Sigmoid colon (tissue), 4 donors: ENCODE data around the gene EPN3.

ENCODE experiments used
- CTCF ChIP-seq, 4 experiments: fragments of 450-650 bp in 3 of 4; fragments of 200-600 bp in 1 of 4; IDR thresholded peaks; one replicate each; pipeline ENCODE4 v1.5.1; 2016 to 2019; ENCODE audit warnings: antibody characterized with exemption in 4 of 4, mild to moderate bottlenecking in 3 of 4, moderate library complexity in 2 of 4
- EP300 ChIP-seq, 4 donors: sonication (generic); formaldehyde crosslinking; IDR thresholded peaks; one replicate each; pipeline ENCODE4 v1.6.1; 2017; ENCODE audit warnings: antibody characterized with exemption in 4 of 4
- POLR2A ChIP-seq, 2 donors: fragments of 450-650 bp; IDR thresholded peaks; one replicate each; pipeline ENCODE4 v1.6.1; 2016; ENCODE audit warnings: antibody characterized with exemption in 2 of 2, mild to moderate bottlenecking in 2 of 2, moderate library complexity in 2 of 2
- POLR2AphosphoS5 ChIP-seq, 4 donors: sonication (generic); formaldehyde crosslinking; IDR thresholded peaks; one replicate each; pipeline ENCODE4 v1.6.1; 2017; ENCODE audit warnings: antibody characterized with exemption in 4 of 4

GRCh38 chr17:50502301-50502990, 30.1 kb upstream of the EPN3 start:
- no peak for TF ChIP-seq POLR2A (IDR thresholded peaks at IDR 0.05)
- no peak for TF ChIP-seq CTCF (IDR thresholded peaks at IDR 0.05)
- no peak for TF ChIP-seq EP300 (IDR thresholded peaks at IDR 0.05)
- no peak for TF ChIP-seq POLR2AphosphoS5 (IDR thresholded peaks at IDR 0.05)
